GM19452 (cell line): ENCODE measurements around the gene CEP78.

ENCODE experiments used
- ATAC-seq: cut with Tn5 transposase; IDR thresholded peaks from one replicate; pipeline ENCODE4 v1.9.1; 2021; ENCODE audit not compliant: unreplicated experiment

Gene CEP78

GRCh38 chr9:78304357-78304756 lies 68.5 kb downstream of the CEP78 start:
- ATAC-seq, result no peak

- no peak for ATAC-seq
Measured at GRCh38 chr9:78306222-78307076, 70.6 kb downstream of the CEP78 start.

- no peak for ATAC-seq
Measured at GRCh38 chr9:78307360-78307759, 71.5 kb downstream of the CEP78 start.

- no peak for ATAC-seq
Measured at GRCh38 chr9:78309066-78309465, 73.2 kb downstream of the CEP78 start.

- ATAC-seq, result no peak
Measured at GRCh38 chr9:78311075-78311474, 75.2 kb downstream of the CEP78 start.

GRCh38 chr9:78311886-78312524 lies 76.1 kb downstream of the CEP78 start:
- ATAC-seq, result no peak

GRCh38 chr9:78314550-78314949 lies 78.7 kb downstream of the CEP78 start:
- ATAC-seq, result no peak

- ATAC-seq, result no peak
Measured at GRCh38 chr9:78314953-78315870, 79.3 kb downstream of the CEP78 start.

- ATAC-seq, result no peak
Measured at GRCh38 chr9:78316166-78316892, 80.5 kb downstream of the CEP78 start.

- ATAC-seq, result no peak
Measured at GRCh38 chr9:78319197-78320029, 83.5 kb downstream of the CEP78 start.

GRCh38 chr9:78320030-78320693 lies 84.3 kb downstream of the CEP78 start:
- ATAC-seq, result no peak

GRCh38 chr9:78320875-78321496 lies 85.1 kb downstream of the CEP78 start:
- ATAC-seq, result no peak

- no peak for ATAC-seq
Measured at GRCh38 chr9:78321505-78321904, 85.6 kb downstream of the CEP78 start.

GRCh38 chr9:78324068-78324650 lies 88.3 kb downstream of the CEP78 start:
- ATAC-seq, result no peak

- ATAC-seq, result no peak
Measured at GRCh38 chr9:78324682-78325081, 88.8 kb downstream of the CEP78 start.

GRCh38 chr9:78325343-78325742 lies 89.5 kb downstream of the CEP78 start:
- no peak for ATAC-seq

- no peak for ATAC-seq
Measured at GRCh38 chr9:78325846-78326360, 90.0 kb downstream of the CEP78 start.

- no peak for ATAC-seq
Measured at GRCh38 chr9:78326564-78326963, 90.7 kb downstream of the CEP78 start.
